DMS53 (cell line): ENCODE results near the gene PAWR.
"Not testable (repeated sequence)": the region's sequence is repeated elsewhere in the genome, so short reads cannot be mapped to it uniquely, and the experiment has no call there.

Experiments
- DNase-seq: peaks from one replicate; lab custom pipeline; 2025; lab: John Stamatoyannopoulos, UW

PAWR gene

DNA sequence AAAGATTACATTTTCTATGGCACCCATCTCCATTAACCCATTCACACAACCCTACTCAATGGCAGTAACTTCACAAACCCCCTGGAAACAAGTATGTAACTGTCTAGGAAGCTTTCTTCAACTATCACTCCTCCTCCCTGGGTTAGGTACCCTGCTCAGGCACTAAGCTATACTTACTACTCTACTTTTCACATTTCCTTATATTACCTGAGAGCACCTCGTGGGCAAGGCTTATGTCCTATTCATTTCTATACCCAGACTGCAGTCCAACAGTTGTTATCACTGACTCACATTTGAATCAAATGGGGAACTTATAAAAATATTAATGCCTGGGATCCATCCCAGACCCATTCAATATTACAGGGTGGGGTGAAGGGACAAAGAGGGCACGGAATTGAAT lies 4.6 kb downstream of the PAWR start:
- DNase-seq: peak; percentile 13

GRCh38 chr12:79685068-79685467 lies 5.7 kb downstream of the PAWR start:
- peak; percentile 78 for DNase-seq

GRCh38 chr12:79684338-79684737 lies 6.4 kb downstream of the PAWR start:
- not testable (repeated sequence) for DNase-seq

- DNase-seq: peak; percentile 18
Measured at GRCh38 chr12:79682593-79682992, 8.2 kb downstream of the PAWR start.

DNA sequence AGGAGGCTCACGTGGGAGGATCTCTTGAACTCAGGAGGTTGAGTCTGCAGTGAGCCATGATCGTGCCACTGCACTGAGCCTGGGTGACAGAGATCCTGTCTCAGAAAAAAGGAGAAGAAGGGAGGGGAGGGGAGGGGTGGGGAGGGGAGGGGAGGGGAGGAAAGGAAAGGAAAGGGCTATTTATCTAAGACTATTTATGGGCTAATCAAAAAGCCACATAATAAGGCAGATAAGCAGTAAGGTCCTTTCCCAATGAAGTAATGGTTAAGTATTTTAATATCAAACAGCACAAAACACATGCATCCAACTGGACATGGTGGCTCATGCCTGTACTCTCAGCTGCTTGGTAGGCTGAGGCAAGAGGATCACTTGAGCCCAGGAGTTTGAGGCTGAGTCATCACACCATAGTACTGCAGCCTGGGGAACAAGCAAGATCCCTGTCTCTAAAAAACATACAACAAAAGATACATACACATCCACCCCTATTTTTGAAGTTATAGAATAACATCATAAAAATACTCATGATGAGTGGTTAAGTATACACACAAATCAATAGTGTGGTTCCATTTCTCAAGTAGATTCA lies 9.7 kb downstream of the PAWR start:
- peak; percentile 82 for DNase-seq

DNA sequence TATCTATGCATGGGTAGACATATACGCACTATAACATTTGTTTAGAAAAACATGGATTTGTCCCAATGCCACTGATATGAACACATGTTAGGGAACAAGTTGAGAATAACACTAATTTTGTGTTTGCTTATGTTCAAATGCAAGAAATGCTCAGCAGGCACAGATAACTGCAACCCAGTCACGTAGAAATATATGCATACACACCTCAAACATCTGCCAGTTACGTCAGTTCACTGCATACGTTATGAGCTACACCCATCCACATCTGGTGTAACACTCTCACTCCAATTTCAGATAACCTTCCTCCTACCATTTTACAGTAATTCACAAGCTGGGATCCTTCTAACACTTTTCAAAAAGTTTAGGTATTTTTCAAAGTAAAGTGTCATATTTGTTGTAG lies 10.7 kb downstream of the PAWR start:
- DNase-seq: no peak

DNA sequence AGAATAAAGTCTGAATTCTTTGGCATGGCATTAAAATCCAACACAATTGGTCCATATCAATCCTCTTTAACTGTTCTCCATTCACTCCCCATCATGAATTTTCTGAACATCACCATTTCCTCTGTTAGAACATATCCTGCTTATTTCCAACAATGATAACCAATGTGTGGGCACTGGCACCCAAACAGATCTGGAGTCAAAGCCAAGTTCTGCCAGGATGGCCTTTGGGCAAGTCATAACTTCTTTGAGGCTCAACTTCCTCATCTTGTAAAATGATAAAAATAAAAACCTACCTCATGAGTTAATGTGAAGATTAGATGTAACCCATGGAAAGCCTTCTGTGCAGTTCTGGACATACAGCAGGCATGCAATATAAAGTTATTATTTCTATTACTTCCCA lies 12.5 kb downstream of the PAWR start:
- no peak for DNase-seq

GRCh38 chr12:79677672-79678071 lies 13.1 kb downstream of the PAWR start:
- no peak for DNase-seq

DNA sequence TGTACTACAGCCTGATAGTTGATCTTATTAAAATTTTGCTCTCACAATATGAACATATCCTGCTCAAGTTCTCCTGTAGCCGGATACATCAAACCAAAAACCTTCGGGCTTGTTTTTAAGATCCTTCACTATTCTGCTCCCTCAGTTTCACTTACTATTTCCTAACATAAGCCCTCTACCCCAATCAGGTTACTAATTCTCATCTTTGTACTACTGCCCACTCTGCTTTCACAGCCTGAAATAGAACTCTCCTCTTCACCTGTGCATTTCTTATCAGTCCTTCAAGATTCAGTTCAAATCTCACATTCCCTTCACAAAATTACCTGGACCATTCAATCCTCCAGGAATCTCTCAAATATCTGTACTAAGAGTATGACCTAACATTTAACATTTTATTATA lies 14.2 kb downstream of the PAWR start:
- DNase-seq: no peak

- no peak for DNase-seq
Measured at GRCh38 chr12:79674629-79675028, 16.1 kb downstream of the PAWR start.

DNA sequence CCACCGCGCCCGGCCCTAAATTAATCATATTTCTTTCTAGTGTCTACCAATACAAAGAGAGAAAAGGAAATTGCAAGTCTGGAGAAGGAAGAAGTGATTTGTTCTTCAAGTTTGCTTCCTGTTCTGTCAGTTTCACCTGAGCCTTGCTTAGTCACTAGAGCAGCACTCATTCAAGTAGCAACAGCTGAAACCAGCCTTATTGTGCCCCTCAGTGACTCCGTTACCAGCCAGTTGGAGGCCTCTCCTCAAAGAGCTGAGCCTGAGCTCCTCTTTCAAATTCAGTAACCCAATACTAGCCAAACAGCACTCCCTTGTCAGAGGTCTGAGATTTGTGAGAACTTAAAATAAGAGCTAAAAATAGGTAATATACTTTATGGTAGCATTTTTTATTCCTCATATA lies 17.4 kb downstream of the PAWR start:
- peak; percentile 67 for DNase-seq

DNA sequence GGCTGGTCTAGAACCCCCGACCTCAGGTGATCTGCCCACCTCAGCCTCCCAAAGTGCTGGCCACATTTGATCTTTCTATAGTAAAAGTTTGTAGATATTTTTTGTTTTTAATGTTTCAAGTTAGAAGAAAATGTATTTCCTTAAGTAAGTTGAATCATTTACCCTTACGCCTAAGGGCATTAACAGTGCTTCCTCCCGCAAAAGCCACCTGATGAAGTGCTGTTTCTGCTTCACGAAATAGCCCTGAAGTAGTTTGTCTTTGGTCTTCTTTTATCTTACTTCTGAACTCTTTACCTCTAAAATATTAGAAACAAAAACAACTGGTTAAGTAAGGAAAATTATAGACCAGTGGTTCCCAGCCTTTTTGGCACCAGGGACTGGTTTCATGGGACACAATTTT lies 22.7 kb downstream of the PAWR start:
- DNase-seq: no peak

DNA sequence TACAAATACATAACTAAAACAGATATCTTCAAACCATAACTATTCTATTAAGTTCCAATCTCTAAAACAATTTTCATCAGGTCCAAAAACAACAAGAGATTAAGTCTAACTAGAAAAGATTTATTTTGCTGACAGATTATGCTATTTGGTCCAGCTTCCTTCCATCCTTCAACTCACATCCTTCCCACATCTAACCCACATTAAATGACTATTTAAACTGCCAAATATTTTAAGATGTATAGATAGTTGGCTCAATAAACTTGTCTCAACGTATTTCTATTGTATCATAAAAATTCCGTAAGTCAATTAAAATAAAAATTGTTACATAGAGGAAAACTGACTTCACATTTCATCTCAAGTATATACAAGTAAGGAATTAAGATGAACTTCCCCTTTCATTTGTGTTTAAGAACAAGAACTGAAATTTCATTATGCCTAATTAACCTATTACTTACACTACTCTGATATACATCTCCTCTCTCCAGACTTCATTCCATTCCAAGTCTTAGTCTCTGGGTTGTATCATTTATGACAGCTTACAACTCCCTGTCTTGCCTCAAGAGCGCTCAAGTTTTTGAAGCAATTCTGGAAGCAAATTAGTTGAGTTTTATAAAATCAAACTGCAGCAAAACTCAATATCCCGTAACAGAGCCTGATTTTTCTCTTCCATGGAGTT lies 25.4 kb downstream of the PAWR start:
- no peak for DNase-seq

DNA sequence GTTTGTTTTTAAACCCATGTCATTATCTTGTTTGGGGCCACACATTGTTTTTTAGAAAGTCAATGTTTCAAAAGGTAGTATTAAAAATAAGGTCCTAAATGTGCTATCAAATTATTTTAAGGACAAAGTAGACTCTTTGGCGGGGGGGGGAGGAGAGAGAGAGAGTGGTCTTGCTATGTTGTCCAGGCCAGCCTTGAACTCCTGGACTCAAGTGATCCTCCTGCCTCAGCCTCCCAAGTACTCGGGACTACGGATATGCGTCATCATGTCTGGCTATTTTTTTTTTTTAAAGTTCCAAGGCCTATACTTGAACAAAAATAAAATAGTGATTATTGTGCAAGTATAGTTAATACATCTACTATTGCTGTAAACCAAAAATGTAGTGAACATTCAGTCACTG lies 26.2 kb downstream of the PAWR start:
- no peak for DNase-seq

DNA sequence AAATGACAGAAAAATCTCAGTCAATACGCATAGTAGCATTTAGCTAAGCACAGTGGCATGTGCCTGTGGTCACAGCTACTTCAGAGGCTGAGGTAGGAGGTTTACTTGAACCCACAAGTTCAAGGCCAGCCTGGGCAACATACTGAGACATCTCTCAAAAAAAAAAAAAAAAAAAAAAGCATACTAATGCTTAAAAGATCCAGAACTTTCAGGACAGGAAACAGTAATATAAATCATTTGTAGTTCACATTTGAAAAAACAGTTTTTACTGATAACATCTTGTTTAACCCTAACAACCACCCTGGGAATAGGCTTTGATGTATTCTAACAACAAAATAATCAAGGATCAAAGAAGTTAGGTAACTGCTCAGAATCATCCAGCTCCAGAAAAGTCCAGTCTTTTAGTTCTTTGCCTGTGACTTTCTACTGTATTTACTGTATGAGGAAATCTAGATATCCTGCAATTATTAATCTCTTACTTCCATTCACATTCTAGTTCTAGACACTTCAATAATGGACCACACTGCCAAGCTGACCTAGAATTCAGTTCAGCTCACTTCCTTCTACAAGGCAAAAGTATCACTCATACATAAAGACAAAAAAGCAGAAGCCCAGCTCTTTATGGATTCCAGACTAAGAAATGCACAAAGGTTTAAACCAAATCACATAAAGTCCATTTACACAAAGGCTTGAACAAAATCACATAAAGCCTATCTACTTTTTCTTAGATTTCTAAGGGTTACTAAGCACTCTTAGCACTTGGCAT lies 28.5 kb downstream of the PAWR start:
- DNase-seq: peak; percentile 24

DNA sequence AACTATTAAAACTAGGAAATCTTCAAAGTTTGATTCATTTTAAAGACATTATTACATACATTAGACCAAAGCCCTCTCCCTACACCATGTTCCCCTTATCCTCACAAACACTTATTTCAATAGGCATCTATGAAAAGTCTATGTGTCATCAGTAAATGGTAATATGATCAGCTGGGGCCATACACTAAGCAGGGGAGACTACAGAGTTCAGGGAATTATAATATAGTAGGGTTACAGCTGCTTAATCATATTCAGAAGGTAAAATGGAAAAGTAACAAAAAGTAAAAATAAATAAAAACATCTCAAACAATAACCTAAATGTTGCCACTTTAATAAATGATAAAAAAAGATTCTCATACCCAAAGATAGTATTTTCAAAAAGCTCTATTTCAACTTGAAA lies 29.1 kb downstream of the PAWR start:
- peak; percentile 35 for DNase-seq

DNA sequence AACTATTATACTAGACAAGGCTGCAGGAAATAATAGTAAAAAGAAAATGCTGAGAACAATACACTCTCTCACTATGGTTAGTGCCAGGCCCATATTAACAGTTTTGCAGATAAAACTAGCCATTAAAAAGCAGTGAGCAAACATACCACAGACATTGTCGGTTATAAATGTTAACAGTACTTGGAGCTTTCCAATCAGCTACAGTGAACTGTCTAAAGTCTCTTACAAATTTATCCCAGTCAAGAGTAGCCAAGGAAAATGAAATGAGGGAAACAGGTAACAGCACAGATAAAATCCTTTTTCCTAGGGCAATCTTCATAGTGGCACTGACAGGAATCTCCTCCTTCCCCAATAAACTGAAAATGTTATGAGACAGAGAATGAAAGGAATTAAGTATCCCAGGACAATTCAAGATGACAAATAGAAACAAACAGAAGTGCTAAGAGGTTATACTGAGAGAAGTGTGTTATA lies 30.8 kb downstream of the PAWR start:
- no peak for DNase-seq

DNA sequence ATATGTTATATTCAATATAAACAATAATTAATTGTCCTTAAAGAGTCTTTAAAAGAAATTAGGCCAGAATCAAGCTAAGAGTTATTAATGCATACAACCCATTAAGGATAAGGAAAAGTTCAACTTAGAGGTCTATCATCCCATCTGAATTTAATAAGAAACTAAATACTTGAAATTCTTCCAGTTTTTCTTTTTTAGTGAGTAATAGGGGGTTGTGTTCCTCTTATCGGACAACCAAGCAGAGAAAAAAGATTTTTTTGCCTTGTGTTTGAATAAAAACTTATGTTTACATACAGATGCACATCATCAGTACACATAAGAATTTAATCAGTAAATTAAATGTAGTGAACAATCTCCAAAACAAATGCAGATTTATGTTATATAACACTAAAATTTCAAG lies 32.5 kb downstream of the PAWR start:
- DNase-seq: no peak

DNA sequence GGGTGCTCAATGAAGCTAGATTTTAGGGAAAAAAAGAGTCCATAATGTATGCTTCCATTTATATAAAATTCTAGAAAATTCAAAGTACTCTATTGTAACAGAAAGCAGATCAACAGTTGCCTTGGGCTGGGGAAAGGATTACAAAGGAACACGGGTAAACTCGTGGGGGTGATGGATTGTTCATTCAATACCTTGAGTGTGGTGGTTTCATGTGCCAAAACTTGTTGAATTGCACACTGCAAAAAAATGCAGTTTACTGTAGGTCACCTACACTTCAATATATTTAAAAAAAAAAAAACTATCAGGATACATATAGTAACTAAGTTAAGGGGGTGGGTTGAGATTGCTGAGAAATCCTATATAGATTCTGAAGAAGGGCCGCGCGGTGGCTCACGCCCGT lies 33.6 kb downstream of the PAWR start:
- no peak for DNase-seq

DNA sequence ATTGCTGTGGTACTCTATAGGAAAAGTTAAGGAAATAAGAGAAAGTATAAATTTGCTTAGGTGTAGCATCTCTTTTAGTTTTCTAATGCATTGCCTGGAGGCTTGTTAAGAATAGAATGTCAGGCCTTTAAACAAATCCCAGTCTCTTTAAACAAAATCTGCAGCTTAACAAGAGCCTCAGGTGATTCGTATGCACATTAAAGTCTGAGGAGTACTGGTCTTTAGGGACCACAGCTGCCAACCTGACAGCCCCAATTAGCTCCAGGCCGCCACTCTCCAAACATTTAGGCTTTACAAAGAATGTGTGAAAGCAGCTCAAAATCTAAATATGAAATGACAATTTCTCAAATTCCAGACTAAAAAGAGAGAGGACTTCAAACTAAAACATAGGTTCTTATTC lies 35.7 kb downstream of the PAWR start:
- no peak for DNase-seq

- DNase-seq: no peak
Measured at GRCh38 chr12:79652521-79652920, 38.2 kb downstream of the PAWR start.

DNA sequence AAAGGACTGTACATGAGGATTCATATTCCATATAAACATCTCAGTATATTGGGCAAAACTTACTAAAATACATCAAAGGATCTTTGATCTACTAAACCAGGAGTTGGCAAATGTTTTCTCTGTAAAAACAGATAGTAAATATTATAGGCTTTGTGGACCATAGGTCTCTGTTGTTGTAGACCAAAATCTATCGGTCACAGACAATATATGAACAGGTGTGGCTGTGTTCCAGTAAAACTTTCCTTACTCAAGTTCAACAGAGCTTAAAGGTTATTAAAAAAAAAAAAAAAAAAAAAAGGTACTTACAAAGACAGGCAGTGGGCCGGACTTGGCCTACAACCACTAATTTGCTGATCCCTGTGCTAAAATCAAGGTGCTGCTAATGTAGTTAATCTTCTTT lies 40.3 kb downstream of the PAWR start:
- no peak for DNase-seq

- no peak for DNase-seq
Measured at GRCh38 chr12:79648881-79649280, 41.9 kb downstream of the PAWR start.
